ENCODE data around the gene FOXF1.

FOXF1 gene

DNA sequence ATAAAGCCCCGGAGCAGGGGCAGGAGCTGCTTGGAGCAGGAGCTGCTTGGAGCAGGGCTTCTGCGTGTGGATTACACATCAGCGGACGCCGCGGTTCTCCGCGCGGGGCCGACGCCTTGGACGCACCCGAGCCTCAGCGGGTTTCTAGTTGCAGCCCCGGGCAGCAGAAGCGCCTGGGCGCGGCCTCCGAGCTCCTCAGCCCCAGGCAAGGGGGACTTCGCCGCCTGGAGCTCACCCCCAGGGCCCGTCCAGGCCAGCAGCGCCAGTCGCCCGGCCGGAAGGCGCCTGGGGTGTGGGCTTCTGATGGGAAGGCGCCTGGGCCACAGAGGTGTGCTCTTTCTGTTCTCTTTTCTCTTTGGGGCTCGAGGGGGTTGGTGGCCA is 6.3 kb downstream of the FOXF1 start:
- in situ Hi-C loops (cut with MboI; ENCODE audit: low pct_unique_long_range_greater_than_20kb, low sequenced_read_pairs, unreplicated experiment), result loop anchor here (10.0 to 25.0 kb wide), 3 partner anchors 48 to 704 kb away; partner anchors contain the start of gene FOXC2
- DNase-seq (ENCODE audit: low spot score), result no peak
- TF ChIP-seq, protein P1, sequence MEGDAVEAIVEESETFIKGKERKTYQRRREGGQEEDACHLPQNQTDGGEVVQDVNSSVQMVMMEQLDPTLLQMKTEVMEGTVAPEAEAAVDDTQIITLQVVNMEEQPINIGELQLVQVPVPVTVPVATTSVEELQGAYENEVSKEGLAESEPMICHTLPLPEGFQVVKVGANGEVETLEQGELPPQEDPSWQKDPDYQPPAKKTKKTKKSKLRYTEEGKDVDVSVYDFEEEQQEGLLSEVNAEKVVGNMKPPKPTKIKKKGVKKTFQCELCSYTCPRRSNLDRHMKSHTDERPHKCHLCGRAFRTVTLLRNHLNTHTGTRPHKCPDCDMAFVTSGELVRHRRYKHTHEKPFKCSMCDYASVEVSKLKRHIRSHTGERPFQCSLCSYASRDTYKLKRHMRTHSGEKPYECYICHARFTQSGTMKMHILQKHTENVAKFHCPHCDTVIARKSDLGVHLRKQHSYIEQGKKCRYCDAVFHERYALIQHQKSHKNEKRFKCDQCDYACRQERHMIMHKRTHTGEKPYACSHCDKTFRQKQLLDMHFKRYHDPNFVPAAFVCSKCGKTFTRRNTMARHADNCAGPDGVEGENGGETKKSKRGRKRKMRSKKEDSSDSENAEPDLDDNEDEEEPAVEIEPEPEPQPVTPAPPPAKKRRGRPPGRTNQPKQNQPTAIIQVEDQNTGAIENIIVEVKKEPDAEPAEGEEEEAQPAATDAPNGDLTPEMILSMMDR (IDR thresholded peaks at IDR 0.05; ENCODE audit: extremely low read depth, insufficient read depth, missing control alignments), result no peak

DNA sequence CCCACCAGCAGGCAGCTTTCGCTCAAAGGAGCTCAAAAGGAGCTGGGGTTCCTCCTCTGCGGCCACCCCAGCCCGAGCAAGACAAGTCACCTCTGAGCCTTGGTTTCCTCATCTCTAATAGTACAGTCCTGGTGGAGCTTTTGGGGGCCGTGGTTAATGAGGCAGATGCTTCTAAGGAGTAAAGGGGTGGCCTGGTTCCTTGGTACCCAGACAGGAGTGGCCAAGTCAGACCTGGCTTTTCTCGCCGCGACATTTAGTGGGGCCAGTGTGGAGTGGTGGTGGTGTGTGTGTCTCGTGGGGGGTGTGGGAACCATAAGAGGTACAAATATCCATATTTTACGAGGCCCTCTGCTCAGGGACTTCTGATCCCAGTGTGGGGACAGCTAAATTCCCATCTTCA is 6.7 kb downstream of the FOXF1 start:
- in situ Hi-C loops (cut with MboI; ENCODE audit: low pct_unique_long_range_greater_than_20kb, low sequenced_read_pairs, unreplicated experiment), result loop anchor here (10.0 to 25.0 kb wide), 3 partner anchors 48 to 705 kb away; partner anchors contain the start of gene FOXC2
- TF ChIP-seq, protein P1 (IDR thresholded peaks at IDR 0.05; ENCODE audit: extremely low read depth, insufficient read depth, missing control alignments), result no peak

DNA sequence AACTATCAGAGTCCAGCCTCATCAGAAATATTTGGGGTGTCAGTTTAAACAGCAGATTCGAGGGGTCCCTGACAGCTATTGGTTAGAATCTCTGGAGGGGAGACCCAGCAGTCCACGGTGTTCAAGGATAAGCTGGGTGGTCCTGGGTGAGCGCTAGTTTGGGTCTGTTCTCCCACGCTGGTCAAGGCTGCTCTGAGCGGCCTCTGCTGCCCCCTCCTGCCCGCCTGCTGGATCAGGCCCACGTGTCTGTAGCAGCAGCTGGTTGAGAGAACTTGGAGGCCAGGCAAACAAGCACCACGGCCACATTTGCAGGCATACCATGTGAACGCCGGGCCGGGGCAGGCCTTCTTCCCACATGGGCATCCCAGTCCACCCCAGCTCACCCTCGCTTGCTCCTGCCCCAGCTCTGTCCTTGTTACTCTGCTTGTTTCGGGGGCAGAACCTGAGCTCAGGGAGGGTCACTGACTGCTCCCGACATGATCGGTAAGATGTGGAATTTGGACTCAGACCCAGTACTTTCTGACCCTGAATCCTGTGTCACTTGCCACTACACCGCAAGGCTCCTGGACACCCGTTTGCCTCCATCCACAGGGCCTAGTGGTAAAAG is 7.4 kb downstream of the FOXF1 start:
- TF ChIP-seq, protein P1 (IDR thresholded peaks at IDR 0.05; ENCODE audit: extremely low read depth, insufficient read depth, missing control alignments), result peak; percentile 85
- in situ Hi-C loops (cut with MboI; ENCODE audit: low pct_unique_long_range_greater_than_20kb, low sequenced_read_pairs, unreplicated experiment), result loop anchor here (10.0 to 25.0 kb wide), 3 partner anchors 47 to 705 kb away; partner anchors contain the start of gene FOXC2
- peak; percentile 77 for DNase-seq (ENCODE audit: low spot score)

More for the DNA sequence above, 6.7 kb downstream of the FOXF1 start:
- no peak for DNase-seq (ENCODE audit: low spot score)

DNA sequence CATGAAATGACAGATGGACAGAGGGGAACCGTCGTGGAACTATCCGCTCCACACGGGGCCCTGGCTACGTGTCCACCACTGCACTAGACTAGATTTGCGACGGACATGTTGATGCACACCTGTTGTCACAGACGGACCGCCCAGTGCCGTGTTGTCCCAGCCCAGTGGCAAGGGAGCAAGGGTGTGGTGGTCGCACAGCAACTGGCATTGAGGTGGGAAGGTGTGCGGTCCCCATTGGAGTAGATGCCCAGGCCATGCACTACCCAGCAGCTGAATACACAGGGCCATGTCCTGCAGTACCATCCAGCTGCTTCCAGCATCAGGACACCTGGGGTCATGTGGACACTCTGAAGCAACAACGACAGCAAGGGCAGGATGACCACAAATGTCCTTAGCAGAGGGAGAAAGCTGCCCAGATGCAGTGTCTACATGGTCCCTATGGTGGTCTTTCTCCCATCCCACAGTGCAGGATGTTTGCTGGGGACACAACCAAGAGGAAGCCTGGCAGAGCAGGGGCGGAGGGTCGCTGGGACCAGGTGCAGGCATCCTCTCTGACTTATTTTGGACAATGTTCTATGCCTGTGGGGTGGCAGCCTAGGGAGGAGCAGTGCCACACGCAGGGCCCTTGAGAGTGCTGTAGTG is 8.8 kb downstream of the FOXF1 start:
- DNase-seq (ENCODE audit: low spot score), result no peak
- in situ Hi-C loops (cut with MboI; ENCODE audit: low pct_unique_long_range_greater_than_20kb, low sequenced_read_pairs, unreplicated experiment), result loop anchor here (10.0 to 25.0 kb wide), 3 partner anchors 46 to 707 kb away; partner anchors contain the start of gene FOXC2
- TF ChIP-seq, protein P1 (IDR thresholded peaks at IDR 0.05; ENCODE audit: extremely low read depth, insufficient read depth, missing control alignments), result no peak

DNA sequence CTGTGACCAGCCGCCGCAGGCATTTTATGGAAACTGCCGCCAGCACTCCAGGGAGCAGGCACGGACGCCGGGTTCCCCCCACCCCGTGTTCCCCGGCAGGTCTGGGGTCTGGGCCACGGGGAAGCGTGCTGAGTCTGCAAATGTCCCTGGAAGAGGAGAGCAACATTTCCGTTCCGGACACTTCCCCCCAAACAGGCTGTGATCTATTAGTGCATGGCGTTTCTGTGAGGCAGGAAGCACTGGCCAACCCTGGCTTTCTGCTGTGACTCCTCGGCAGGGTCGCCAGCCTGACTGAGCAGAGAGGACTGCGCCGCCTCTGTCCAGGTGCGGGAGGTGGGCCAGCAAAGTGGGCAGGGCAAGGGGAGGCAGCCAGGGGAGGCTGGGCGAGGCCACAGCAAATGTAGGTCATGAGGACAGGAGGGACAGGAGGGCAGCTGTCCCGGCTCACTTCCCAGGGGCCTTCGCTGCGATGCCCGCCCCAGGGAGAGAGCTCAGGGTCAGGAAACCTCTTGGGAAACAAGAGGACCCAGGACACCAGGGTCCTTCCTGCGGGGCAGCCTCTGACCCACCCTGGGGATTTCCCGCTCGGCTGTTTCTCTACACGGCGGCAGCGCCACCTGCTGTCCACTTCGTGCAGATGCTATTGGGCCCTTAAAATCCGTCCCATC is 9.5 kb downstream of the FOXF1 start:
- TF ChIP-seq, protein P1 (IDR thresholded peaks at IDR 0.05; ENCODE audit: extremely low read depth, insufficient read depth, missing control alignments), result peak; percentile 91
- in situ Hi-C loops (cut with MboI; ENCODE audit: low pct_unique_long_range_greater_than_20kb, low sequenced_read_pairs, unreplicated experiment), result loop anchor here (10.0 to 25.0 kb wide), 3 partner anchors 45 to 707 kb away; partner anchors contain the start of gene FOXC2
- DNase-seq (ENCODE audit: low spot score), result peak; percentile 83

Measured in GM13977 (cell line).